Sigmoid colon (tissue), 4 donors: ENCODE data around the gene CHTF8.

ENCODE experiments used
- CTCF ChIP-seq, 4 experiments: fragments of 450-650 bp in 3 of 4; fragments of 200-600 bp in 1 of 4; IDR thresholded peaks; one replicate each; pipeline ENCODE4 v1.5.1; 2016 to 2019; ENCODE audit warnings: antibody characterized with exemption in 4 of 4, mild to moderate bottlenecking in 3 of 4, moderate library complexity in 2 of 4
- EP300 ChIP-seq, 4 donors: sonication (generic); formaldehyde crosslinking; IDR thresholded peaks; one replicate each; pipeline ENCODE4 v1.6.1; 2017; ENCODE audit warnings: antibody characterized with exemption in 4 of 4
- POLR2A ChIP-seq, 2 donors: fragments of 450-650 bp; IDR thresholded peaks; one replicate each; pipeline ENCODE4 v1.6.1; 2016; ENCODE audit warnings: antibody characterized with exemption in 2 of 2, mild to moderate bottlenecking in 2 of 2, moderate library complexity in 2 of 2
- POLR2AphosphoS5 ChIP-seq, 4 donors: sonication (generic); formaldehyde crosslinking; IDR thresholded peaks; one replicate each; pipeline ENCODE4 v1.6.1; 2017; ENCODE audit warnings: antibody characterized with exemption in 4 of 4

DNA sequence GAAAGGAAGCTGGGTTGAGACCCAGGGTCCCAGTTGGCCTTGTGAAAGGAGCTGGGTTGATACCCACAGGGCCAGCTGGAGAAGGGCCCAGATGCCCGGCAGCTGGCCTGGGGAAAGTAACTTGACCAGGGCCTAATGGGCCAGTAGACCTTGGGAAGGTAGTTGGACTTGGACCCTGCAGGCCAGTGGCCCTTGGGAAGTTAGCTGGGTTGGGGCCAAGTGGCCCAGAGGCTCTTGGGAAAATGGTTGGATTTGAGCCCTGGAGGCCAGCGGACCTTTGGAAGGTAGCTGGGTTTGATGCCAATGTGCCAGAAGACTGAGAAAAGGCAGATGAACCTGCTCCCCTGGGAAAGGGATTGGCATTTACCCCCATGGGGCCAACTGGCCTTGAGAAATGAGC is 13.4 kb downstream of the CHTF8 start:
- TF ChIP-seq POLR2A (IDR thresholded peaks at IDR 0.05) (no peak), CTCF (IDR thresholded peaks at IDR 0.05) (no peak), EP300 (IDR thresholded peaks at IDR 0.05) (no peak), POLR2AphosphoS5 (IDR thresholded peaks at IDR 0.05) (no peak)
